Panc1 (cell line): ENCODE measurements around the gene FGGY. TPM values are rescaled to one million over a fixed set of nuclear protein-coding genes. Genes with fewer than 3 reads are reported as not detected.
"Not testable (repeated sequence)": the region's sequence is repeated elsewhere in the genome, so short reads cannot be mapped to it uniquely, and the experiment has no call there.

Experiments
- ATAC-seq: fragments of 200-7000 bp; cut with Tn5 transposase; 2 replicates; pipeline ENCODE4 v1.9.1; 2020; ENCODE audit warnings: mild to moderate bottlenecking, moderate library complexity
- BruUV-seq: library from RNA; stranded (reverse); fragments of 400-500 nt; replicated peaks from 2 replicates; lab custom pipeline; 2021; lab: Mats Ljungman, UMichigan
- CTCF ChIA-PET: fragments of 300-600 bp; sonication (Branson Sonifier 250); formaldehyde crosslinking; loops from one replicate; lab custom pipeline; 2022; ENCODE audit warnings: antibody characterized with exemption; lab: Charles Lee
- POLR2A ChIA-PET: fragments of 300-600 bp; sonication (Branson Sonifier 250); formaldehyde crosslinking; loops from one replicate; lab custom pipeline; 2022; ENCODE audit warnings: antibody characterized with exemption; lab: Charles Lee
- DNase-seq: peaks from one replicate; pipeline ENCODE4 v3.0.0-alpha.2; 2010; ENCODE audit warnings: low read depth, low spot score
- H3K27ac ChIP-seq: 2 replicates; pipeline ENCODE4 v1.5.1; 2011; ENCODE audit warnings: mild to moderate bottlenecking, low read length, inconsistent platforms
- H3K27me3 ChIP-seq: fragments of 200-500 bp; sonication (Bioruptor generic); 2 replicates; pipeline ENCODE4 v1.6.0; 2014; ENCODE audit warnings: low read length, inconsistent platforms; ENCODE audit not compliant: control insufficient read depth, insufficient read depth
- H3K36me3 ChIP-seq: fragments of 200-500 bp; sonication (Bioruptor generic); 2 replicates; pipeline ENCODE4 v1.5.1; 2014; ENCODE audit warnings: inconsistent platforms, mild to moderate bottlenecking, low read length, moderate library complexity; ENCODE audit not compliant: control insufficient read depth, insufficient read depth
- H3K4me1 ChIP-seq: 2 replicates; pipeline ENCODE4 v1.5.1; 2011; ENCODE audit warnings: inconsistent platforms, mild to moderate bottlenecking, low read length, moderate library complexity; ENCODE audit not compliant: control insufficient read depth, insufficient read depth
- H3K4me3 ChIP-seq, 2 experiments: 2 replicates each; pipeline ENCODE4 v1.5.1; 2011 to 2012; ENCODE audit warnings: low read depth in 2 of 2, low read length in 2 of 2, mild to moderate bottlenecking in 2 of 2, inconsistent platforms in 1 of 2, moderate library complexity in 1 of 2
- H3K9me3 ChIP-seq: fragments of 200-500 bp; sonication (Bioruptor generic); 2 replicates; pipeline ENCODE4 v1.5.1; 2014; ENCODE audit warnings: low read depth, mild to moderate bottlenecking, inconsistent platforms, low read length, moderate library complexity; ENCODE audit not compliant: control insufficient read depth, insufficient read depth
- CTCF ChIP-seq: fragments of 450-650 bp; IDR thresholded peaks from 2 replicates; pipeline ENCODE4 v1.5.1; 2017; ENCODE audit warnings: mild to moderate bottlenecking
- POLR2AphosphoS5 ChIP-seq: IDR thresholded peaks from 2 replicates; pipeline ENCODE4 v1.6.1; 2012; ENCODE audit warnings: mild to moderate bottlenecking, low read depth, low read length, moderate library complexity
- REST ChIP-seq, 2 experiments: IDR thresholded peaks; 2 replicates each; pipeline ENCODE4 v1.6.1; 2011 to 2012; ENCODE audit warnings: low read depth in 2 of 2, control low read depth in 1 of 2, low read length in 1 of 2, mild to moderate bottlenecking in 1 of 2, moderate library complexity in 1 of 2; ENCODE audit not compliant: insufficient read depth in 1 of 2
- SIN3A ChIP-seq: IDR thresholded peaks from 2 replicates; pipeline ENCODE4 v1.6.1; 2012; ENCODE audit warnings: low read depth, mild to moderate bottlenecking, low read length, moderate library complexity, borderline replicate concordance; ENCODE audit not compliant: insufficient read depth
- TCF7L2 ChIP-seq: IDR thresholded peaks from 2 replicates; pipeline ENCODE4 v1.6.1; 2011; ENCODE audit warnings: mild to moderate bottlenecking, low read depth, low read length, inconsistent platforms
- in situ Hi-C: cut with HindIII; loops from 2 replicates; pipeline ENCODE4 v1.10.0; 2016; ENCODE audit warnings: low sequenced_read_pairs, low pct_unique_long_range_greater_than_20kb
- intact Hi-C: fragments of 100-400 bp; cut with micrococcal nuclease; formaldehyde crosslinking; loops from one replicate; pipeline ENCODE4 v1.10.0; 2022; ENCODE audit not compliant: unreplicated experiment
- total RNA-seq: library from RNA; stranded (reverse); gene quantifications from one replicate; pipeline ENCODE4 v1.2.1, GENCODE V29; 2021; ENCODE audit not compliant: unreplicated experiment

FGGY gene
- total RNA-seq, 1 experiment from 2014 or later, result 15.5 TPM

GRCh38 chr1:59709333-59709732 lies 412.4 kb downstream of the FGGY start:
- ATAC-seq, result no peak
- BruUV-seq, result no TSS peak
- no peak for DNase-seq
- Histone ChIP-seq H3K4me1 (no peaks in the 10 kb centered on the region), H3K27ac (no peak overlapping the region), H3K9me3 (no peaks in the 10 kb centered on the region), H3K36me3 (no peaks in the 10 kb centered on the region), H3K4me3 (no peak overlapping the region), H3K27me3 (no peaks in the 10 kb centered on the region)
- ChIA-PET POLR2A (no interaction called here), CTCF (no interaction called here)
- intact Hi-C loops (no loop called here), in situ Hi-C loops (no loop called here)
- TF ChIP-seq POLR2AphosphoS5 (no peak), REST (IDR thresholded peaks at IDR 0.05; ENCODE audit: insufficient read depth in 1 of 2, low read depth in 2 of 2, low read length in 1 of 2) (no peak), TCF7L2 (no peak), CTCF (no peak), SIN3A (no peak)

- POLR2A ChIA-PET, CTCF ChIA-PET, H3K9me3 ChIP-seq, H3K4me1 ChIP-seq, H3K27me3 ChIP-seq, ATAC-seq, H3K27ac ChIP-seq, H3K36me3 ChIP-seq, BruUV-seq, intact Hi-C loops, DNase-seq, H3K4me3 ChIP-seq, in situ Hi-C loops: not testable (repeated sequence)
Measured at GRCh38 chr1:59710920-59711319, 414.0 kb downstream of the FGGY start.

GRCh38 chr1:59714219-59714618 lies 417.3 kb downstream of the FGGY start:
- intact Hi-C loops (no loop called here), in situ Hi-C loops (no loop called here)
- Histone ChIP-seq H3K4me1 (no peaks in the 10 kb centered on the region), H3K27ac (no peak overlapping the region), H3K4me3 (no peak overlapping the region), H3K9me3 (no peaks in the 10 kb centered on the region), H3K36me3 (no peaks in the 10 kb centered on the region), H3K27me3 (no peaks in the 10 kb centered on the region)
- no peak for ATAC-seq
- TF ChIP-seq TCF7L2 (no peak), POLR2AphosphoS5 (no peak), CTCF (no peak), SIN3A (no peak)
- ChIA-PET CTCF (no interaction called here), POLR2A (no interaction called here)
- DNase-seq, result no peak
- no TSS peak for BruUV-seq
